Duodenal mucosa (tissue), 2 donors: Measurements from ENCODE around the gene SOX6.

Experiments
- H3K27ac ChIP-seq: one replicate; pipeline ENCODE4 v1.7.0; 2013; ENCODE audit warnings: low read depth, low read length
- H3K27me3 ChIP-seq, 2 donors: one replicate each; pipeline ENCODE4 v1.7.0; 2013; ENCODE audit warnings: low read length in 2 of 2, control low read depth in 1 of 2; ENCODE audit not compliant: insufficient read depth in 2 of 2, control insufficient read depth in 1 of 2
- H3K36me3 ChIP-seq, 2 donors: one replicate each; pipeline ENCODE4 v1.7.0; 2013; ENCODE audit warnings: low read length in 2 of 2, control low read depth in 1 of 2; ENCODE audit not compliant: insufficient read depth in 2 of 2, control insufficient read depth in 1 of 2
- H3K4me1 ChIP-seq, 2 donors: one replicate each; pipeline ENCODE4 v1.7.0; 2013; ENCODE audit warnings: low read length in 2 of 2, control low read depth in 1 of 2; ENCODE audit not compliant: insufficient read depth in 2 of 2, control insufficient read depth in 1 of 2
- H3K4me3 ChIP-seq, 2 donors: one replicate each; pipeline ENCODE4 v1.7.0; 2013; ENCODE audit warnings: low read length in 2 of 2, low read depth in 1 of 2
- H3K9ac ChIP-seq, 2 donors: one replicate each; pipeline ENCODE4 v1.7.0; 2013; ENCODE audit warnings: low read length in 2 of 2, low read depth in 1 of 2
- H3K9me3 ChIP-seq, 2 donors: one replicate each; pipeline ENCODE4 v1.7.0; 2013; ENCODE audit warnings: low read length in 2 of 2, control low read depth in 1 of 2; ENCODE audit not compliant: control insufficient read depth in 1 of 2

Gene SOX6

GRCh38 chr11:15970506-15971214, 385.7 kb downstream of the SOX6 start:
- no peaks in the 10 kb centered on the region for H3K9me3 ChIP-seq
- no peak overlapping the region for H3K27ac ChIP-seq
- no peak overlapping the region for H3K4me3 ChIP-seq
- peaks cover 31 to 33% of the 10 kb centered on the region in 2 donors for H3K4me1 ChIP-seq
- H3K27me3 ChIP-seq = no peaks in the 10 kb centered on the region
- H3K36me3 ChIP-seq = no peaks in the 10 kb centered on the region
- no peak overlapping the region for H3K9ac ChIP-seq

- H3K27me3 ChIP-seq = no peaks in the 10 kb centered on the region
- H3K4me3 ChIP-seq = no peak overlapping the region
- no peaks in the 10 kb centered on the region for H3K9me3 ChIP-seq
- no peak overlapping the region for H3K9ac ChIP-seq
- peaks cover 31 to 41% of the 10 kb centered on the region in 2 donors for H3K4me1 ChIP-seq
- H3K27ac ChIP-seq = no peak overlapping the region
- no peaks in the 10 kb centered on the region for H3K36me3 ChIP-seq
Observed at GRCh38 chr11:15969701-15970329, 386.5 kb downstream of the SOX6 start.

GRCh38 chr11:15969281-15969680, 387.1 kb downstream of the SOX6 start:
- Histone ChIP-seq H3K9ac (peak overlapping the region in 1 of 2 donors; percentile 5), H3K4me3 (peak overlapping the region; percentile 19 to 23), H3K9me3 (no peaks in the 10 kb centered on the region), H3K4me1 (peaks cover 31 to 41% of the 10 kb centered on the region in 2 donors), H3K36me3 (no peaks in the 10 kb centered on the region), H3K27me3 (no peaks in the 10 kb centered on the region), H3K27ac (no peak overlapping the region)

GRCh38 chr11:15968461-15969130, 387.8 kb downstream of the SOX6 start:
- Histone ChIP-seq H3K9me3 (no peaks in the 10 kb centered on the region), H3K4me3 (no peak overlapping the region), H3K27ac (peak overlapping the region; percentile 22), H3K4me1 (peaks cover 31 to 41% of the 10 kb centered on the region in 2 donors), H3K9ac (peak overlapping the region in 1 of 2 donors; percentile 7), H3K27me3 (no peaks in the 10 kb centered on the region), H3K36me3 (no peaks in the 10 kb centered on the region)

- Histone ChIP-seq H3K36me3 (no peaks in the 10 kb centered on the region), H3K27me3 (no peaks in the 10 kb centered on the region), H3K27ac (no peak overlapping the region), H3K9ac (no peak overlapping the region), H3K4me3 (no peak overlapping the region), H3K4me1 (peaks cover 31 to 41% of the 10 kb centered on the region in 2 donors), H3K9me3 (no peaks in the 10 kb centered on the region)
Observed at GRCh38 chr11:15967966-15968365, 388.4 kb downstream of the SOX6 start.

DNA sequence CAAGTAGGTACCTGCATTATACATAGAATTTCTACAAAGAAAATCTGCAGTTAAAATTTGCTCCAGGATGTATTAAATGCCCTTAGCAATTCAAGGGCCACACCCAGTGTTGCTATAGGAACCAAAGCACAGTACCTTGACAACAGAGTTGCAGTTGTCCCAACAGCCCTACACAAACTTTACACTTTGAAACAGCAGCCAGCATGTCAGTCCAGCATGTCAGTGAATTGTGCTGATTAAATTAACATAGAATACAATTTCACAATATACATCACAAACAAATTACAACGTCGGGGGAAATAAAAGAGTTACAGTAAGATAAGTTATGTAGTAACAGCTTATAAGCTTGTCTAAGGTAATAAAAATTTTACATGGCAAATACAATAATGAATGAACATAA, 389.2 kb downstream of the SOX6 start:
- H3K4me3 ChIP-seq = no peak overlapping the region
- H3K9me3 ChIP-seq = no peaks in the 10 kb centered on the region
- H3K27ac ChIP-seq = no peak overlapping the region
- H3K36me3 ChIP-seq = no peaks in the 10 kb centered on the region
- H3K4me1 ChIP-seq = peaks cover 31 to 41% of the 10 kb centered on the region in 2 donors
- H3K27me3 ChIP-seq = no peaks in the 10 kb centered on the region
- H3K9ac ChIP-seq = no peak overlapping the region

DNA sequence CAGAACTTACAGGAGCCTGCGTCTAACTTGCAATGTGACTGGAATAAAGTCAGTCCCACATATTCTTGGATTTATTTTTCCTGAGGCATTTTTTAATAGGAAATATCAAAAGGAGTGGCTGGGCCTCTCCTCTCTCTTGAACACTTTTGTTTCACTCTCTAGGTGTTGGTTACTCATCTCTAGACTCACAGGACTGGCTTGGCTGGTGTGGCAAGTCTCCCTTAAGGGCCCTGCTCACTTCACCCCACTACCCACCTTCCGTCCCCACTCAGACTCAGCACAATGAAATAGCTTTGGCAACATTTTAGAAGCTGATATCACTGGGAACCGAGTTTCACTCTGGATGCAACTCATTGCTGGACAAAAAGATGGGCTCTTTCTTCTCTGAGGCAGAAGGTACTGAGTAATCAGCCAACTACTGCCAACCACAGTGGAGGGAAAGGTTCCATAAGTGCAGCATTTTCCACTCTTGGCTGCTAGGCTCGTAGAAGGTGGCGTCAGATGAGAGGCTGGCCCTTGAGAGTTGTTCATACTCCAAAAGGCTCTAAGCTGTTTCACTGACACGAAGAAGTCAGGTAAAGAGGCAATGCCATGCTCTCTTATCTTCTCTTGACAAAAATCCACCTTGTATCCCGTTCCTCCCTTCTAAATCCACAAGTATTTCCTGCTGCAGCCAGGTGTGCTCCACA, 390.6 kb downstream of the SOX6 start:
- Histone ChIP-seq H3K4me1 (peaks cover 30 to 40% of the 10 kb centered on the region in 2 donors), H3K27ac (no peak overlapping the region)

GRCh38 chr11:15963266-15963665, 393.1 kb downstream of the SOX6 start:
- H3K9ac ChIP-seq = no peak overlapping the region
- H3K4me3 ChIP-seq = no peak overlapping the region
- no peak overlapping the region for H3K27ac ChIP-seq
- no peaks in the 10 kb centered on the region for H3K36me3 ChIP-seq
- H3K27me3 ChIP-seq = no peaks in the 10 kb centered on the region
- peaks cover 8 to 20% of the 10 kb centered on the region in 2 donors for H3K4me1 ChIP-seq
- H3K9me3 ChIP-seq = no peaks in the 10 kb centered on the region

More for the DNA sequence above, 390.6 kb downstream of the SOX6 start:
- H3K36me3 ChIP-seq = no peaks in the 10 kb centered on the region
- no peak overlapping the region for H3K4me3 ChIP-seq
- H3K27me3 ChIP-seq = no peaks in the 10 kb centered on the region
- no peaks in the 10 kb centered on the region for H3K9me3 ChIP-seq
- H3K9ac ChIP-seq = no peak overlapping the region

DNA sequence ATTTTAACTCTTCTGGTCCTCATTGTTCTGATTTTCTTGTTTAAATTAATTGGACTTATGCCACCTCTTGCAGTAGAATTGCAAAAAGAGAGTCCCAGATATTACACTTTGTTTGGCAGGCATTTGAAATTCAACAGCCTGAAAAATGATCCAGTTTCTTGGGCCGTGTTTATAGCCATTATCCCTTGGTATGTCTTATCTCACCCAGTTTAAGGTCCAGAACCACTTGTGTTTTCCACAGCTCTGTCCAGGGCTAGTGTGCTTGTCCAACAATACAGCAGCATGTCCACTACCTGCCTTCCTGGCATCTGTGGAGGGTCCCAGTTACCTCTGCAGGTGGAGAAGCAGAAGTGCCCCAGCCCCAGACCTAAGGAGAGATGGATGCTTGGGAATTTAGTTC, 397.4 kb downstream of the SOX6 start:
- no peaks in the 10 kb centered on the region for H3K9me3 ChIP-seq
- no peak overlapping the region for H3K27ac ChIP-seq

GRCh38 chr11:15957234-15957633, 399.1 kb downstream of the SOX6 start:
- no peak overlapping the region for H3K9ac ChIP-seq
- H3K9me3 ChIP-seq = no peaks in the 10 kb centered on the region
- no peaks in the 10 kb centered on the region for H3K36me3 ChIP-seq
- H3K4me3 ChIP-seq = no peak overlapping the region
- H3K27ac ChIP-seq = no peak overlapping the region
- no peaks in the 10 kb centered on the region for H3K27me3 ChIP-seq
- H3K4me1 ChIP-seq = no peaks in the 10 kb centered on the region

More for the DNA sequence above, 397.4 kb downstream of the SOX6 start:
- Histone ChIP-seq H3K36me3 (no peaks in the 10 kb centered on the region), H3K4me1 (no peaks in the 10 kb centered on the region), H3K27me3 (no peaks in the 10 kb centered on the region), H3K9ac (no peak overlapping the region), H3K4me3 (no peak overlapping the region)
